Measurements from ENCODE around the gene IQCK.

Gene IQCK

DNA sequence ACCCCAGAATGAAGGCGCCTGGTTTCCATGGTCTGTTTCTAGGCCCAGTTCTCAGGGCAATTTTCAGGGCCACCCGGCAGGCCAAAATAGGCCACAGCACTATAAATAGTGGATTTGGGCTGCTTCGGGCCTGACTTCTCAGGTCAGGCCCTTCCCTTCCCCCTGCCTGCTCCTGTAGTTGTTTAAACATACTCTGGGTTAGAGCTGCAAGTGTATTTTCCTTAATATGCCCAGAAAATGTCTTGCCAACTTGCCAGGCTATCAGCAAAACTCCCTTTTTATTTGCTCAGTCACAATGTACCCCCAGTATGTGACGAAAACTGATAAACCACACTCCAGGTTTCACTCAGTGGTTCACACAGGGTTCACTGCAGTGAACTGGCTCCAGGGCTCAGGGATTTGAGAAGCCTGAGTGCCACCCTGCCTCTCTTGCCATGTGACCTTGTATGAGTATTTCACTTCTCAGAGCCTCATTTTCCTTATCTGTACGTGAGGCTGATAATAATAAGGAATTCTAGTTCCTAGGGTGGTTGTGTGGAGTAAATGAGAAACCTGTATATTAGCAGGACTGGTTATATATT lies 90.1 kb downstream of the IQCK start:
- no peak for DNase-seq

- DNase-seq: no peak
Observed at GRCh38 chr16:19809121-19809635, 91.1 kb downstream of the IQCK start.

DNA sequence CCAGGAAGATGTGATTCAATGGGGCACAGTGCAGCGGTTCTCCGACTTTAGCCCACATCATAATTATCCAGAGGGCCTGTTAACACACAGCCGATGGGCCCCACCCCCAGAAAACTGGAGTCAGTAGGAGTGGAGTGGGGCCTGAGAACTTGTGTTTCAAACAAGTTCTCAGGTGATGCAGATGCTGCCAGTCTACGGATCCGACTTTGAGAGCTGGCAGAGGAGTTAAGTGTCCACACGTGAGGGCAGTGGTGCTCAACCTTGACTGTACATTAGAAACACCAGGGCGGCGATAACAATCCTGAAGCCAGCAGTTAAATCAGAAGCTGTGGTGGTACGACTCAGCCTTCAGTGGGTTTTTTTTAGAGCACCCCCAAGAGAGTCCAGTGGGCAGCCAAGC lies 91.6 kb downstream of the IQCK start:
- no peak for DNase-seq

- no peak for DNase-seq
Observed at GRCh38 chr16:19810817-19811731, 93.0 kb downstream of the IQCK start.

GRCh38 chr16:19812986-19813385 lies 94.9 kb downstream of the IQCK start:
- DNase-seq: no peak

DNA sequence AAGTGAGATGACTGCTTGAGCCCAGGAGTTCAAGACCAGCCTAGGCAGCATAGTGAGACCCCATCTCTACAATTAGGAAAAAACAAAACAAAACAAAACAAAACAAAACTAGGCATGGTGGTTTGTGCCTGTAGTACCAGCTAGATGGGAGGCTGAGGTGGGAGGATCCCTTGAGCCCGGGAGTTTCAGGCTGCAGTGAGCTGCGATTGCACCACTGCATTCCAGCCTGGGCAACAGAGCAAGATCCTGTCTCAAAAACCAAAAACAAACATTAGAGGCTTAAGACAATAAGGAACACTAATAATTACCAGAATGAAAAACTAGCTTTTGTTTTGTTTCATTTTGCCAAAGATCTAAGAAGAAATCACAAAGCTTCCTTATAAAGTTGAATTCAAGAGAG lies 97.3 kb downstream of the IQCK start:
- DNase-seq: no peak

- no peak for DNase-seq
Observed at GRCh38 chr16:19817122-19817521, 99.1 kb downstream of the IQCK start.

DNA sequence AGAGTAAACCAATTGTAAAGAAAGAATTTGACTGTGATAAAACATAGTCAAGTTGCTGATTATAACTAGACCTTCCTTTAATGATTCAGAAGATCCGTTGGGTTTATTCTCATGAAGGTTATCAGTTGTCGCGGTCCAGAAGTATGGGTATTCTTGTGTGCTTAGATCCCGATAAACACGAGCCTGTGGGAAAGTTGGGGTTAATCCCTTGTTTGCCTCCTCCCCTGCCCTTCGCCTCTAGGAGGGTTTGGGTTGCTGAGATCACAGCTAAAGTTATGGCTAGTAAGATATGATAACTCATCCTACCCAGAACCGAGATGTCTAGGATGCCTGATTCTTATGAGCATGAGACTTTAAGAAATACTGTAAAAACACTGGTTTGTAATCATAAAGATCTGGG lies 99.8 kb downstream of the IQCK start:
- DNase-seq: no peak

- no peak for DNase-seq
Observed at GRCh38 chr16:19822533-19822932, 104.5 kb downstream of the IQCK start.

- no peak for DNase-seq
Observed at GRCh38 chr16:19823322-19823721, 105.3 kb downstream of the IQCK start.

DNA sequence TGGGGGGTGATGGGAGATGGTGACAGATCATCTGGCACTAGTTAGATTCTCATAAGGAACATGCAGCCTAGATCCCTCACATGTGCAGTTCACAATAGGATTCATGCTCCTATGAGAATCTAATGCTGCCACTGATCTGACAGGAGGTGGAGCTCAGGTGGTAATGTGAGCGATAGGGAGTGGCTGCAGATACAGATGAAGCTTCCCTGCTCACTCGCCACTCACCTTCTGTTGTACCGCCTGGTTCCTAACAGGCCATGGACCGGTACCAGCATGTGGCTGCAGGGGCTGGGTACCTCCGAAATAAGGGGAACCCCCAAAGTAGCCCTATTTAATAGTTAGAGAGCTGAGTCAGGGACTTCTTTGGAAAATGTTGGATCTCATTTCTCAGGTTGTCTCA lies 106.1 kb downstream of the IQCK start:
- no peak for DNase-seq

DNA sequence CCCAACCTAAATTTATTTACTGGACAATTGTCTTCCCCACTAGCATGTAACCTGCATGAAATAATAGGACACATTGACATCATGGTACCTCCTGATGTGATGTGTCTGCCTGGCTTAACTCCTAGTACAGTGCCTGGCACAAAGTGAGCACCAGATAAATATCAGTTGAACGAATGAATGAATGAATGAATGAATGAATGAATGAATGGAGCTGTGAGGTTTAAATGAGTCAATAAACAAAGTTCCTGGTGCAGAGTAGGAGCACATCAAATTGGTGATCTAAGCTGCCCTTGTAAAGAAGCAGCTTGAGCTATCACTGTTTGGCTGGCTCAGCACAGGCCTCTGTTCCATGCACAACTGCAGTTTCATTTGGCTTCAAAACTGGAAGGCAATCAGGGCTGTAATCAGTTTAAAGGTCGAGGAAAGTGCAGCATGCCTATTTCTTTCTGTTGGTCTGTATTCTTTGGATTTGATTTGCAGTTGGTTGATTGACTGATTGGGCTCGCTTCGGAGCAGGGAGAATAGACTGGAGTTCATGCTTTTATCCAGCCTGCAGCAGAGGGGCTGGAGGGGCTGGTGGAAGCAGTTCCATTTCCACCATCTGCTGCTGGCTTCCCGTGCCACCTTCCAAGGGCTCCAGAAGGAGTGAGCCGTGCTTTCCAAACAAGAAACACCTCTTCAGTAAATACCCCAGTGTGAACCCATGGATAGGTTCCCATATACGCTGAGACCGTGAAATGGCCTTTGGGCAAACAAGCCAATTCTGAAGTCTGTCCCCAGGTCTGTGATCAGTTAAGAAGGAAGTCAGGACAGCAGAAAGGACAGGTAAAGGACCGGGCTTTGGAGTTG lies 112.0 kb downstream of the IQCK start:
- DNase-seq: no peak

DNA sequence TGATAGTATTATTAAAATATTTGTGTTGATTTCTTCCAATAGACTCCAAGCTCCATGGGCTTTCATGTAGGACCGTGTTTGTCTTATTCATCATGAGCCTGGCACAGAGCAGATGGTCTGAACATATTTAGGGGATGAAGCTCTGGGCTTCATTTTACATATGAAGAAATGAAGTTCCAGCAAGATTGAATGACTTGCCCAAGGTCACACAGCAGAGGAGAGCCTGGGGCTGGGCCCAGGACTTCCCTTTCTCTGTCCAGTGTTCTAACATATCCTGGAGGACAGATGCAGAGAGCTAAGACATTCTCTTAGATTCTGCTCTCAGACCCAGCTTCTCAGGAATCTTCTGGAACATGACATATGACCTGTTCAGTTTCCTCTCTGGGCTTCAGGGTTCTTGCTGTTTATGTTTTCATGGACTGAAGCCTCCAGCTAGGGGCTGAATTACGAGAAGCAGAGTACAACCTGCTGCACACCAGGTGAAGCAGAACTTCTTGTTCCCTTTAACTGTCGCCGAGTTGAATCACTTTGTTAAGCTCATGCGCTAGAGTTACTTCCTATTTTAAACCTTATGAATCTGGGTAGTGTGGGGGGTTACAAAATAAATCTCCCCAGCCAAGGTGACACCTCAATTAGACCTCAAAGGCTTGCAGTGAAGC lies 113.0 kb downstream of the IQCK start:
- no peak for DNase-seq

GRCh38 chr16:19831678-19832077 lies 113.6 kb downstream of the IQCK start:
- DNase-seq: no peak

GRCh38 chr16:19833176-19833575 lies 115.1 kb downstream of the IQCK start:
- DNase-seq: no peak

DNA sequence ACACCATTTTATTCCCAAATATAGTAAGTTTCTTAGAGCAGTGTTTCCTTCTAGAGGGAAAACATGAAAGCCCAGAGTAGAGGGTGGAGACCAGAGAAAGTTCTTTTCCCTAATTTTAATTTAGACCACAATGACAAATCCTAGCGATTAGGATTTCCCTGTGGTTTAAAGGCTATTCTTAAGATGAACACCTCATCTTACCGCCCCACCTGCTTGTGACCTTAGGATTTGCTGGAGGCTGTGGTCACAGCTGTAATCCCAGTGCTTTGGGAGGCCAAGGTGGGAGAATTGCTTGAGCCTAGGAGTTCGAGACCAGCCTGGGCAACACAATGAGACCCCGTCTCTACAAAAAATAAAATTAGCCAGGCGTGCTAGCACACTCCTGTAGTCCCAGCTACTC lies 115.5 kb downstream of the IQCK start:
- no peak for DNase-seq

DNA sequence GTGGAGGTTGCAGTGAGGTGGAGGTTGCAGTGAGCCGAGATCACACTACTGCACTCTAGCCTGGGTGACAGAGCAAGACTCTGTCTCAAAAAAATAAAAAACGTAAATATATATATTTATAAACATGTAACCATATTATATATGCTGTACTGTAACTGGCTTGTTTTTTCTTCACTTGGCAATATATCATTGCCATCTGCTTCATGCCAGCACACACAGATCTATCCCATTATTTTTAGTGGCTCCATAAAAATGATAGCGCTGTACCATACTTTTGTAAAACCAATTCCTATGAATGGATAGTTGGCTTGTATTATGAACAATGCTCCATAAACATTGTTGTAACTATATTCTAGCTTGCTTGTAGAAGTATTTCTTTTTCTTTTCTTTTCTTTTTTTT lies 117.1 kb downstream of the IQCK start:
- DNase-seq: no peak

DNA sequence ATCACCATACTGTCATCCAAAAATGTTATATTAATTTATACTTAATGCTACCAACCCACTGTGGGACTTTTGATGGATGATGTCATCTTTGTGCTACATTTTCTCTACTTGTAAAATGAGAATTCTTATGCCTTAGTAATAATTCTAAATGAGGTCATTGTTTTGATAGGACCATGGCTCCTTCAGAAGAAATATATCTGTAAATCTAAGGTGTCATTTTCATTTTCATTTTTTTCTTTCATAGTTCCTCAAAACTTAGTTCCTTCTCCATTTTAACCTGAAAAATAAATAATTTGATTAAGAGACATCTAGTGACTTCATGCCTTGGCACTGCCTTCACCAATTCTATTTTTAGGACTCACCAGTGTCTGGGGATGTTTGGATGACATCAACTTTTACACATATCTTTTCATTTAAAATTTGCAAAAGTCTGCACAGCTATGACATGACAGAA lies 117.9 kb downstream of the IQCK start:
- no peak for DNase-seq

DNA sequence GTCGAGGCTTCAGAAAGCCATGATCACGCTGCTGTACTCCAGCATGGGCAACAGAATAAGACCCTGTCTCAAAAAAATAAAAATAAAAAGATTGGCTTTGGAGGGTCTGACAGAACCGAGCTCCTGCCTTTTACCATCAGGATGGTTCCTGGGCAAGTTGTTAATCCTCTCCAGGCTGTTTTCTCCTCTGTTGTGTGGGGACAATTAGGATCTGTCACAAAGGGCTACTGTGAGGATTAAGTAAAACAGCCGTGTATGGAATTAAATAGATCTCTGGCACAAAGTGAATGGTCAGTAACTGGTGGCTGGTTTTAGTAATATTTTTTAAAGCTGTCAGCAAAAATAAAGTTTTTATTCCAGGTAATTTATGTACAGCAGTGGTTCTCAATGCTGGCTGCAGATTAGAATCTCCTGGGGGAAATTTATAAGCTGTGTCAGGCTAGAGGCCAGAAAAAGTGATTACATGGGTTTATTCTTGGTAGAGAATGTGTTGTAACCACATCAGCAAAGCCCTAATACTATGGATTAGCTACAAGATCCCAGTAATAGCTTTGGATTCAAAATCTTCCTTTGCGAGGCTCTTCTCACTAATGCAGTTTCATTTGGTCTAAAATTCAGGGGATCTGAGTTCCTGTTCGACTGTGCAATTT lies 119.4 kb downstream of the IQCK start:
- no peak for DNase-seq

DNA sequence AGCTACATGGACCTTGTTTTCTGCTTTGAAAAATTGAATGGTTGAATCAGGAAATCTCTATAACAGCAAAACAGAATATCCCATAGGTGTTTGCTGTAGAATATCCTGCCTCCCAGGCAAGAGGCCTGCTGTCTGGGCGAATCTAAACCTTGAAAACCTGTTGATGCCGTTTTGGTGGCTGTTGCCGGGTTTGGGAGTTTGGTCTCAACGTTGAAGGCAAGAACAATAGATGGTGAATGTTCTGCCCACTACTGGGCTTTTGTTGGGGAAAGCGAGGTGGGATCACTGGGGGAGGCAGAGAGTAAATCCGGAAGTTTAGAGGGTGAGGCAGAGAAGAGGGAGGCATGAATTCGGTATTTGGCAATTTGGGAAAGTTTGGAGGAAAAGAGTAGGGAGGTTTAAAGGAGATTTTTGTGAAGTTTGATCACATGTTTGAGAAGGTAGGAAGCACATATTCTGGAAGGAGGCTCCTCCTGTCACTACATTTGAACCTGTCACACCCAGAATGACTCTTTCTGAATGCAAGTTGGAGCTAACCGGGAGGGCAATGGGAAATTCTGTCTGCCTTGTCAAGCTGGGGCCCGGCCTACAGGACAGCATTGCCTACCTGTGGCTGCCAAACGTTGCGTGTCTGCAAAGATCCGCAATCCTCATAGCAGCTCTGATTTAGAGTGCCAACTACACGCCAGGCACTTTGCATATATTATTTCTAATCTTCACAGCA lies 120.1 kb downstream of the IQCK start:
- DNase-seq: no peak

DNA sequence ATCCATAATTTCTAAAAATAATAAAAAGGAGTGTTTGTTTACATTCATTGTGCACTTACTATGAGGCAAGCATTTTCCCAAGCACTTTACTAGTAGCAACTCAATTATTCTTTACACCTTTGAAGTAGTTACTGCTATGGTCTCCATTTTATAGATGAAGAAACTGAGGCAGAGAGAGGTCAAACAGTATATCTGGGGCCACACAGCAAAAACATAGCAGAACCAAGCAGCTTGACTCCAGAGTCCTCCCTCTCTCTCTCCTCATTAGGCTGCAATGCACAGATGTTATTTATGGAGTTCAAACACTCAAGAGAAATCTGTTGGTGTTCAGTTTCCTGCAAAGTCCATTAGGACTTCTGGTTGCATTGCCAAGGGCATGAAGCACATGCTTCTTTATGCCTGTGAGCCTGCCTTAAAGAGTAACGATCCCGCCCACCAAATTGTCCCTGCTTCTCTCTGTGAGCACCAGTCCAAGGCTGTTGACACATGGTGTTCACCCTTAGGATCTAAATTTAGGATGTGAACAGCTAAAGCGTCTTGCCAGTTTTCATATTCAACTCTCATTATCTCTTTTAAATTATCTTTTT lies 122.5 kb downstream of the IQCK start:
- no peak for DNase-seq
